ENCODE results near the gene NFE2L3. TPM values are rescaled to one million over a fixed set of nuclear protein-coding genes. Genes with fewer than 3 reads are reported as not detected.
A peak's percentile ranks its signal among the peaks of the same experiment; 100 is the strongest.

The NFE2L3 gene
- total RNA-seq, 4 donors from 2014 or later: 1.5 to 2.7 (median 2.5) TPM

GRCh38 chr7:26201247-26202018 lies 49.4 kb downstream of the NFE2L3 start, which contains the start of gene CBX3:
TSS of gene CBX3 (plus strand) at chr7:26201745. CDS start at chr7:26202999, 1,254 bp downstream.
- Histone ChIP-seq H3K9me3 (no peaks in the 10 kb centered on the region), H3K27ac (replicated peaks in 1 of 4) (peak within 1 kb of the TSS; percentile 99 to 100 (median 100)), H3K4me1 (peaks cover 38 to 51% (median 49%) of the 10 kb centered on the region in 4 donors), H3K36me3 (peaks cover under 1 to 20% (median 12%) of the 10 kb centered on the region in 4 donors), H3K27me3 (no peaks in the 10 kb centered on the region), H3K4me3 (peak within 1 kb of the TSS; percentile 95 to 98 (median 96))
- intact Hi-C loops (cut with DNase I): loop anchor here (5.0 to 10.0 kb wide), 3 partner anchors 661 to 943 kb away; partner anchors contain the start of genes HOXA1, HOXA5, HOXA6 and SKAP2
- TF ChIP-seq POLR2AphosphoS5 (IDR thresholded peaks at IDR 0.05): peak; percentile 71 to 85
- peak; percentile 17 for TF ChIP-seq POLR2A (IDR thresholded peaks at IDR 0.05; ENCODE audit: low read depth)
- no peak for TF ChIP-seq CTCF (IDR thresholded peaks at IDR 0.05)
- no peak for TF ChIP-seq EP300 (IDR thresholded peaks at IDR 0.05)
- DNase-seq (ENCODE audit: extremely low spot score): peak; percentile 96
- 0% methylated on average over 22 of the region's 86 CpGs for WGBS

- no peak for DNase-seq (ENCODE audit: extremely low spot score)
- Histone ChIP-seq H3K4me1 (peaks cover 30 to 42% (median 41%) of the 10 kb centered on the region in 4 donors), H3K4me3 (peak overlapping the region; percentile 95 to 98 (median 96)), H3K36me3 (peaks cover 9 to 20% (median 12%) of the 10 kb centered on the region in 4 donors), H3K9me3 (no peaks in the 10 kb centered on the region), H3K27ac (replicated peaks in 1 of 4) (peak overlapping the region; percentile 99 to 100 (median 100)), H3K27me3 (no peaks in the 10 kb centered on the region)
- TF ChIP-seq POLR2AphosphoS5 (IDR thresholded peaks at IDR 0.05) (no peak), POLR2A (IDR thresholded peaks at IDR 0.05; ENCODE audit: low read depth) (no peak), EP300 (IDR thresholded peaks at IDR 0.05) (no peak), CTCF (IDR thresholded peaks at IDR 0.05) (no peak)
- intact Hi-C loops (cut with DNase I): loop anchor here (5.0 to 10.0 kb wide), 3 partner anchors 660 to 942 kb away; partner anchors contain the start of genes HOXA1, HOXA5, HOXA6 and SKAP2
- WGBS: 1% methylated on average over 48 of the region's 68 CpGs
These were observed 50.3 kb downstream of the NFE2L3 start for GRCh38 chr7:26202019-26202990.

GRCh38 chr7:26203016-26203415 lies 51.0 kb downstream of the NFE2L3 start:
- H3K36me3 ChIP-seq: peaks cover 16 to 23% (median 18%) of the 10 kb centered on the region in 4 donors
- peaks cover 23 to 35% (median 34%) of the 10 kb centered on the region in 4 donors for H3K4me1 ChIP-seq
- H3K27me3 ChIP-seq: no peaks in the 10 kb centered on the region
- WGBS: 16% methylated on average over 2 of the region's 2 CpGs
- no peaks in the 10 kb centered on the region for H3K9me3 ChIP-seq
- peak overlapping the region; percentile 99 to 100 (median 100) for H3K27ac ChIP-seq (replicated peaks in 1 of 4)
- H3K4me3 ChIP-seq: peak overlapping the region; percentile 95 to 98 (median 96)
- no peak for TF ChIP-seq POLR2AphosphoS5 (IDR thresholded peaks at IDR 0.05)
- no peak for TF ChIP-seq CTCF (IDR thresholded peaks at IDR 0.05)
- no peak for TF ChIP-seq EP300 (IDR thresholded peaks at IDR 0.05)
- no peak for TF ChIP-seq POLR2A (IDR thresholded peaks at IDR 0.05; ENCODE audit: low read depth)
- no peak for DNase-seq (ENCODE audit: extremely low spot score)
- intact Hi-C loops (cut with DNase I): loop anchor here (5.0 to 10.0 kb wide), 3 partner anchors 659 to 942 kb away; partner anchors contain the start of genes HOXA1, HOXA5, HOXA6 and SKAP2

GRCh38 chr7:26208040-26208439 lies 56.0 kb downstream of the NFE2L3 start:
- no peaks in the 10 kb centered on the region for H3K27me3 ChIP-seq
- H3K4me3 ChIP-seq: no peak overlapping the region
- peaks cover 46 to 71% (median 60%) of the 10 kb centered on the region in 4 donors for H3K36me3 ChIP-seq
- TF ChIP-seq CTCF (IDR thresholded peaks at IDR 0.05) (no peak), POLR2A (IDR thresholded peaks at IDR 0.05; ENCODE audit: low read depth) (no peak), EP300 (IDR thresholded peaks at IDR 0.05) (no peak), POLR2AphosphoS5 (IDR thresholded peaks at IDR 0.05) (no peak)
- intact Hi-C loops (cut with DNase I): loop anchor here (10.0 kb wide), 1 partner anchor 937 kb away; the partner anchor contains the start of genes HOXA5 and HOXA6
- no peak overlapping the region for H3K27ac ChIP-seq (replicated peaks in 1 of 4)
- H3K4me1 ChIP-seq: peaks cover 21 to 28% (median 27%) of the 10 kb centered on the region in 4 donors
- H3K9me3 ChIP-seq: no peaks in the 10 kb centered on the region
- WGBS: 76% methylated on average over 5 of the region's 5 CpGs
- DNase-seq (ENCODE audit: extremely low spot score): no peak

Data from esophagus muscularis mucosa (tissue), 4 donors.